Measurements from ENCODE around the gene PAWR.

- TF ChIP-seq CTCF (IDR thresholded peaks at IDR 0.05) (no peak), POLR2A (IDR thresholded peaks at IDR 0.05) (no peak), POLR2AphosphoS5 (IDR thresholded peaks at IDR 0.05) (no peak)
Observed at GRCh38 chr12:79634957-79635471, 55.8 kb downstream of the PAWR start.
